SK-N-SH treated with all-trans-retinoic acid at 6 μM for 48 hours (cell line): ENCODE data around the gene AKR1B15.
A peak's percentile ranks its signal among the peaks of the same experiment; 100 is the strongest.
"Not testable (repeated sequence)": the region's sequence is repeated elsewhere in the genome, so short reads cannot be mapped to it uniquely, and the experiment has no call there.

ENCODE experiments used
- ATAC-seq: fragments of 200-7000 bp; cut with Tn5 transposase; 3 replicates; pipeline ENCODE4 v1.9.1; 2020; ENCODE audit warnings: mild to moderate bottlenecking, moderate library complexity
- ARNTL ChIP-seq: fragments of 450-650 bp; formaldehyde crosslinking; IDR thresholded peaks from 2 replicates; pipeline ENCODE4 v1.5.0; 2020; ENCODE audit warnings: low read depth, mild to moderate bottlenecking, moderate library complexity, borderline replicate concordance
- BACH2 ChIP-seq: fragments of 250-450 bp; sonication (Bioruptor Pico); IDR thresholded peaks from 2 replicates; pipeline ENCODE4 v1.9.0; 2021; ENCODE audit warnings: mild to moderate bottlenecking, borderline replicate concordance
- CSDC2 ChIP-seq: fragments of 250-450 bp; sonication (Bioruptor Pico); IDR thresholded peaks from 2 replicates; pipeline ENCODE4 v1.5.0; 2020; ENCODE audit warnings: mild to moderate bottlenecking, moderate library complexity
- ESRRG ChIP-seq: fragments of 250-450 bp; sonication (Bioruptor Pico); IDR thresholded peaks from 2 replicates; pipeline ENCODE4 v1.6.1; 2021; ENCODE audit warnings: mild to moderate bottlenecking
- GLIS3 ChIP-seq: fragments of 250-450 bp; sonication (Bioruptor Pico); IDR thresholded peaks from 2 replicates; pipeline ENCODE4 v1.5.0; 2020; ENCODE audit warnings: mild to moderate bottlenecking, moderate library complexity
- ISL1 ChIP-seq: fragments of 250-450 bp; sonication (Bioruptor Pico); IDR thresholded peaks from 2 replicates; pipeline ENCODE4 v2.1.2; 2022; ENCODE audit warnings: mild to moderate bottlenecking, moderate library complexity
- OSR1 ChIP-seq: fragments of 250-450 bp; sonication (Bioruptor Pico); IDR thresholded peaks from 2 replicates; pipeline ENCODE4 v1.8.0; 2022; ENCODE audit warnings: moderate library complexity, mild to moderate bottlenecking, inconsistent platforms
- PPARA ChIP-seq: fragments of 250-450 bp; sonication (Bioruptor Pico); IDR thresholded peaks from 2 replicates; pipeline ENCODE4 v1.5.0; 2020; ENCODE audit warnings: mild to moderate bottlenecking, borderline replicate concordance
- RARB ChIP-seq: fragments of 250-450 bp; sonication (Bioruptor Pico); IDR thresholded peaks from 2 replicates; pipeline ENCODE4 v1.8.0; 2021; ENCODE audit warnings: mild to moderate bottlenecking, moderate library complexity
- SNAI2 ChIP-seq: fragments of 250-450 bp; sonication (Bioruptor Pico); IDR thresholded peaks from 2 replicates; pipeline ENCODE4 v1.5.0; 2020; ENCODE audit warnings: mild to moderate bottlenecking, moderate library complexity
- TOX ChIP-seq: fragments of 250-450 bp; sonication (Bioruptor Pico); IDR thresholded peaks from 2 replicates; pipeline ENCODE4 v1.8.0; 2021; ENCODE audit warnings: mild to moderate bottlenecking, moderate library complexity, borderline replicate concordance
- ZFP3 ChIP-seq: fragments of 250-450 bp; sonication (Bioruptor Pico); IDR thresholded peaks from 2 replicates; pipeline ENCODE4 v1.5.0; 2020; ENCODE audit warnings: mild to moderate bottlenecking, moderate library complexity
- ZNF70 ChIP-seq: fragments of 450-650 bp; formaldehyde crosslinking; IDR thresholded peaks from 2 replicates; pipeline ENCODE4 v1.5.0; 2020; ENCODE audit warnings: mild to moderate bottlenecking, moderate library complexity
- ZNF8 ChIP-seq: fragments of 450-650 bp; formaldehyde crosslinking; IDR thresholded peaks from 2 replicates; pipeline ENCODE4 v1.5.0; 2020; ENCODE audit warnings: mild to moderate bottlenecking, moderate library complexity
- TF ChIP-seq, protein P1 (sequence below): fragments of 250-450 bp; sonication (Bioruptor Pico); IDR thresholded peaks from 2 replicates; pipeline ENCODE4 v1.5.1; 2021; ENCODE audit warnings: mild to moderate bottlenecking, moderate library complexity
- TF ChIP-seq, protein P2 (sequence below): fragments of 250-450 bp; sonication (Bioruptor Pico); IDR thresholded peaks from 2 replicates; pipeline ENCODE4 v1.8.0; 2020; ENCODE audit warnings: mild to moderate bottlenecking, moderate library complexity, borderline replicate concordance
- TF ChIP-seq, protein P3 (sequence below): fragments of 250-450 bp; sonication (Bioruptor Pico); IDR thresholded peaks from 2 replicates; pipeline ENCODE4 v1.8.0; 2021; ENCODE audit warnings: low read depth, mild to moderate bottlenecking, moderate library complexity, borderline replicate concordance
- TF ChIP-seq, protein P4 (sequence below): fragments of 250-450 bp; sonication (Bioruptor Pico); IDR thresholded peaks from 2 replicates; pipeline ENCODE4 v1.5.0; 2020; ENCODE audit warnings: mild to moderate bottlenecking, moderate library complexity
- TF ChIP-seq, protein P5 (sequence below): fragments of 250-450 bp; sonication (Bioruptor Pico); IDR thresholded peaks from 2 replicates; pipeline ENCODE4 v1.5.1; 2020; ENCODE audit warnings: low read depth, mild to moderate bottlenecking, moderate library complexity

Gene AKR1B15

DNA sequence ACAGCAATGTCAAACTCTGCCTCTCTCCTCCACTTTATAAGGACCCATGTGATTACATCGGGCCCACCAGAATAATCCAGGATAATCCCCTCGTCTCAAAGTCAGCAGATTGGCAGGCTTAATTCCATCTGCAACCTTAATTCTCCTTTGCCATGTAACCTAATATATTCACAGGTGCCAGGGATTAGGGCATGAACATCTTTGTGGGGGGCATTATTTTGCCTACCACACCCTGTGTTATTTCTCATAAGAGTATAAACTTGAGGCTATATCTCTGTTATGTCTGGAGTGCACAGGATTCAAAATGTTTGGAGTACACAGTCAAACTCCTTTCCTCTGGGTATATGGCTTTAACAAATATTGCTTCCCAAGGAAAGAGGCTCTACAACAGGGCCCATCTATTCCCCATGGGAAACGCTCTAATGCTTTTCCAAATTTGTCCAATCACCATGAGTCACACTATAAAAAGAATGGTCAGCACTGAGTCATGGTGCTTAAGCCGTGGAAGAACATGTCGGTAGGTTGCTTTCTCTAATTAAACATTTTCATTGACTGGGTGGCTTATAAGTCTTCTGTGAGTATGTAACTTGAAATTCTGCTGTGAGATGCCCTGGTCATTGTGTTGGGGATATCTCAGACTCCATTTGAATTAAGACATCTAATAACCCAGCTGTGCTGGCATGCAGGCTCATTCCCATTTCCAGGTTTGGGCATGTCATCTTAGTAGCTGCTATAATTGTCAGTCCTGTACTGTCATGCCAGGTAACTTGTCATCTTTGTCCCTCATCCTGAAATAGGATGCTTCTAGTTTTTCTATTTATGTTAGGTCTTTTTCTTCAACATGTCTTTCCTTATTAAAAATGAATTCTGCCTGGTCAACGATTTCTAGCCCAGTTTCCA, 33.1 kb upstream of the AKR1B15 start:
- ATAC-seq = peak; percentile 37; the same call in 1 of the 3 replicates
- TF ChIP-seq GLIS3 (CRISPR knock-in tag) = no peak
- TF ChIP-seq ZNF8 = no peak
- TF ChIP-seq ISL1 (CRISPR knock-in tag) = peak; percentile 16; the same call in 1 of the 2 replicates
- no peak for TF ChIP-seq ESRRG (CRISPR knock-in tag)
- TF ChIP-seq, all 23 proteins: peak for 1

DNA sequence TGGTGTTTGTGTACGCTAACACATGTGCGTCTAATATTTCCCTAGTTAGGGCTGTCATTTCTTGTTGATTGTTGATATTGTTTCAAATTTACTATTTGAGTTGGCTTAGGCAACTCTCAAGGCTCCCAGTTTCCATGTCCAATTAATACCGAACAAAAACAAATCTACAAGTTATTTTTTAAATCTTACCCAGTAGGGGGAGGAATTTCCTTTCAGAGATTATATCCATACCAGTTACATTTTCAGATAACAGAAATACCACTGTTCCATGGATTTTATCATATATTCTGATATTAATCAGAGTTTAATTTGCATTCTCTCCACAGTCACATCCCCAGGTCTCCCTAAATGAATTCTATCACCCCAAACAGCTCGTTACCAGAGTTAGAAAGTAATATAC, 28.8 kb upstream of the AKR1B15 start:
- 0 out of 3 replicates have a peak, but pooled peaks have one; percentile 30 for ATAC-seq
- TF ChIP-seq, protein P1, sequence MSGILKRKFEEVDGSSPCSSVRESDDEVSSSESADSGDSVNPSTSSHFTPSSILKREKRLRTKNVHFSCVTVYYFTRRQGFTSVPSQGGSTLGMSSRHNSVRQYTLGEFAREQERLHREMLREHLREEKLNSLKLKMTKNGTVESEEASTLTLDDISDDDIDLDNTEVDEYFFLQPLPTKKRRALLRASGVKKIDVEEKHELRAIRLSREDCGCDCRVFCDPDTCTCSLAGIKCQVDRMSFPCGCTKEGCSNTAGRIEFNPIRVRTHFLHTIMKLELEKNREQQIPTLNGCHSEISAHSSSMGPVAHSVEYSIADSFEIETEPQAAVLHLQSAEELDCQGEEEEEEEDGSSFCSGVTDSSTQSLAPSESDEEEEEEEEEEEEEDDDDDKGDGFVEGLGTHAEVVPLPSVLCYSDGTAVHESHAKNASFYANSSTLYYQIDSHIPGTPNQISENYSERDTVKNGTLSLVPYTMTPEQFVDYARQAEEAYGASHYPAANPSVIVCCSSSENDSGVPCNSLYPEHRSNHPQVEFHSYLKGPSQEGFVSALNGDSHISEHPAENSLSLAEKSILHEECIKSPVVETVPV (CRISPR knock-in tag) = no peak
- no peak for TF ChIP-seq ESRRG (CRISPR knock-in tag)
- TF ChIP-seq GLIS3 (CRISPR knock-in tag) = no peak
- TF ChIP-seq, protein P2, sequence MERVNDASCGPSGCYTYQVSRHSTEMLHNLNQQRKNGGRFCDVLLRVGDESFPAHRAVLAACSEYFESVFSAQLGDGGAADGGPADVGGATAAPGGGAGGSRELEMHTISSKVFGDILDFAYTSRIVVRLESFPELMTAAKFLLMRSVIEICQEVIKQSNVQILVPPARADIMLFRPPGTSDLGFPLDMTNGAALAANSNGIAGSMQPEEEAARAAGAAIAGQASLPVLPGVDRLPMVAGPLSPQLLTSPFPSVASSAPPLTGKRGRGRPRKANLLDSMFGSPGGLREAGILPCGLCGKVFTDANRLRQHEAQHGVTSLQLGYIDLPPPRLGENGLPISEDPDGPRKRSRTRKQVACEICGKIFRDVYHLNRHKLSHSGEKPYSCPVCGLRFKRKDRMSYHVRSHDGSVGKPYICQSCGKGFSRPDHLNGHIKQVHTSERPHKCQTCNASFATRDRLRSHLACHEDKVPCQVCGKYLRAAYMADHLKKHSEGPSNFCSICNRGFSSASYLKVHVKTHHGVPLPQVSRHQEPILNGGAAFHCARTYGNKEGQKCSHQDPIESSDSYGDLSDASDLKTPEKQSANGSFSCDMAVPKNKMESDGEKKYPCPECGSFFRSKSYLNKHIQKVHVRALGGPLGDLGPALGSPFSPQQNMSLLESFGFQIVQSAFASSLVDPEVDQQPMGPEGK (CRISPR knock-in tag) = no peak
- TF ChIP-seq BACH2 (CRISPR knock-in tag) = no peak
- TF ChIP-seq, protein P3, sequence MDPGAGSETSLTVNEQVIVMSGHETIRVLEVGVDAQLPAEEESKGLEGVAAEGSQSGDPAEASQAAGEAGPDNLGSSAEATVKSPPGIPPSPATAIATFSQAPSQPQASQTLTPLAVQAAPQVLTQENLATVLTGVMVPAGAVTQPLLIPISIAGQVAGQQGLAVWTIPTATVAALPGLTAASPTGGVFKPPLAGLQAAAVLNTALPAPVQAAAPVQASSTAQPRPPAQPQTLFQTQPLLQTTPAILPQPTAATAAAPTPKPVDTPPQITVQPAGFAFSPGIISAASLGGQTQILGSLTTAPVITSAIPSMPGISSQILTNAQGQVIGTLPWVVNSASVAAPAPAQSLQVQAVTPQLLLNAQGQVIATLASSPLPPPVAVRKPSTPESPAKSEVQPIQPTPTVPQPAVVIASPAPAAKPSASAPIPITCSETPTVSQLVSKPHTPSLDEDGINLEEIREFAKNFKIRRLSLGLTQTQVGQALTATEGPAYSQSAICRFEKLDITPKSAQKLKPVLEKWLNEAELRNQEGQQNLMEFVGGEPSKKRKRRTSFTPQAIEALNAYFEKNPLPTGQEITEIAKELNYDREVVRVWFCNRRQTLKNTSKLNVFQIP = no peak
- no peak for TF ChIP-seq ZNF8
- no peak for TF ChIP-seq SNAI2 (CRISPR knock-in tag)
- TF ChIP-seq ARNTL = no peak
- TF ChIP-seq RARB (CRISPR knock-in tag) = no peak
- no peak for TF ChIP-seq ZFP3 (CRISPR knock-in tag)

DNA sequence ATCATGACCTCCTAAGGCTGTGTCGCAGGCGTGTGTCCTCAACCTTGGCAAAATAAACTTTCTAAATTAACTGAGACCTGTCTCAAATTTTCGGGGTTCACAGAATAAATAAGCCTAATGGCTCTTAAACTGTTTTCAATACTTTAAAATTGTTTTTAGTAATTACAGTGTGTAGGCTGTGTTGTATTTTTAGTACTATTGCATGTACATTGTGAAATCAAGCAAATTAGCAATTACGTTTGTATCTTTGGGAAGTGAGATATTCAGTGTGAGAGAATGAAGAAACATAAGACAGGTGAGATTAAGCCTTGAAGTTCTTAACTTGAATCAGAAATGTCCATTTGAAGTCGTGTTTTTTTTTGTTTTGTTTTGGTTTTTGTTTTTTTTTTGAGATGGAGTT, 26.3 kb upstream of the AKR1B15 start:
- TF ChIP-seq, protein P4, sequence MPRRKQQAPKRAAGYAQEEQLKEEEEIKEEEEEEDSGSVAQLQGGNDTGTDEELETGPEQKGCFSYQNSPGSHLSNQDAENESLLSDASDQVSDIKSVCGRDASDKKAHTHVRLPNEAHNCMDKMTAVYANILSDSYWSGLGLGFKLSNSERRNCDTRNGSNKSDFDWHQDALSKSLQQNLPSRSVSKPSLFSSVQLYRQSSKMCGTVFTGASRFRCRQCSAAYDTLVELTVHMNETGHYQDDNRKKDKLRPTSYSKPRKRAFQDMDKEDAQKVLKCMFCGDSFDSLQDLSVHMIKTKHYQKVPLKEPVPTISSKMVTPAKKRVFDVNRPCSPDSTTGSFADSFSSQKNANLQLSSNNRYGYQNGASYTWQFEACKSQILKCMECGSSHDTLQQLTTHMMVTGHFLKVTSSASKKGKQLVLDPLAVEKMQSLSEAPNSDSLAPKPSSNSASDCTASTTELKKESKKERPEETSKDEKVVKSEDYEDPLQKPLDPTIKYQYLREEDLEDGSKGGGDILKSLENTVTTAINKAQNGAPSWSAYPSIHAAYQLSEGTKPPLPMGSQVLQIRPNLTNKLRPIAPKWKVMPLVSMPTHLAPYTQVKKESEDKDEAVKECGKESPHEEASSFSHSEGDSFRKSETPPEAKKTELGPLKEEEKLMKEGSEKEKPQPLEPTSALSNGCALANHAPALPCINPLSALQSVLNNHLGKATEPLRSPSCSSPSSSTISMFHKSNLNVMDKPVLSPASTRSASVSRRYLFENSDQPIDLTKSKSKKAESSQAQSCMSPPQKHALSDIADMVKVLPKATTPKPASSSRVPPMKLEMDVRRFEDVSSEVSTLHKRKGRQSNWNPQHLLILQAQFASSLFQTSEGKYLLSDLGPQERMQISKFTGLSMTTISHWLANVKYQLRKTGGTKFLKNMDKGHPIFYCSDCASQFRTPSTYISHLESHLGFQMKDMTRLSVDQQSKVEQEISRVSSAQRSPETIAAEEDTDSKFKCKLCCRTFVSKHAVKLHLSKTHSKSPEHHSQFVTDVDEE (CRISPR knock-in tag) = no peak
- no peak for TF ChIP-seq ZNF8
- TF ChIP-seq PPARA (CRISPR knock-in tag) = no peak
- TF ChIP-seq ARNTL = no peak
- TF ChIP-seq TOX (CRISPR knock-in tag) = no peak
- TF ChIP-seq, protein P2 (CRISPR knock-in tag) = no peak
- TF ChIP-seq ZNF70 (CRISPR knock-in tag) = no peak
- TF ChIP-seq ESRRG (CRISPR knock-in tag) = no peak
- no peak for TF ChIP-seq CSDC2
- TF ChIP-seq OSR1 (CRISPR knock-in tag) = no peak
- TF ChIP-seq, protein P3 = no peak
- TF ChIP-seq, protein P5, sequence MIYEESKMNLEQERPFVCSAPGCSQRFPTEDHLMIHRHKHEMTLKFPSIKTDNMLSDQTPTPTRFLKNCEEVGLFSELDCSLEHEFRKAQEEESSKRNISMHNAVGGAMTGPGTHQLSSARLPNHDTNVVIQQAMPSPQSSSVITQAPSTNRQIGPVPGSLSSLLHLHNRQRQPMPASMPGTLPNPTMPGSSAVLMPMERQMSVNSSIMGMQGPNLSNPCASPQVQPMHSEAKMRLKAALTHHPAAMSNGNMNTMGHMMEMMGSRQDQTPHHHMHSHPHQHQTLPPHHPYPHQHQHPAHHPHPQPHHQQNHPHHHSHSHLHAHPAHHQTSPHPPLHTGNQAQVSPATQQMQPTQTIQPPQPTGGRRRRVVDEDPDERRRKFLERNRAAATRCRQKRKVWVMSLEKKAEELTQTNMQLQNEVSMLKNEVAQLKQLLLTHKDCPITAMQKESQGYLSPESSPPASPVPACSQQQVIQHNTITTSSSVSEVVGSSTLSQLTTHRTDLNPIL = no peak
- ATAC-seq = no peak

DNA sequence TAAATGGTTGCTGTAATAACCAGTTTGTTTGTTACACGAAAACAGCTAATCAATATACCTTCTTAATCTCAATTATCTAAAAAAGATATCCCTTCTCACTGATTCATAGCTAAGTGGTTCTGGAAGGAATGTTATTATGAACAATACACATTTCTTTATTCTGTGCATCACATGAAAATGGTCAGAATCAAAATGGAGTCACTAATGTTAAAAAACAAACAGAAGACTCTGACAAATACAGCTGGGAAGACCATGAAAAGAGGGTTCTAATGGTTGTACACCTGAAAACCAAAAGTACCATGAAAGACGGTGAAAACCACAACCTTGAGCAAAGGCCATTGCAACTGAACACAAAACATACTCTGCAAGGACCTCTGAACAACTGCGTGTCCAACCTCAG, 23.5 kb upstream of the AKR1B15 start:
- not testable (repeated sequence) for ATAC-seq

DNA sequence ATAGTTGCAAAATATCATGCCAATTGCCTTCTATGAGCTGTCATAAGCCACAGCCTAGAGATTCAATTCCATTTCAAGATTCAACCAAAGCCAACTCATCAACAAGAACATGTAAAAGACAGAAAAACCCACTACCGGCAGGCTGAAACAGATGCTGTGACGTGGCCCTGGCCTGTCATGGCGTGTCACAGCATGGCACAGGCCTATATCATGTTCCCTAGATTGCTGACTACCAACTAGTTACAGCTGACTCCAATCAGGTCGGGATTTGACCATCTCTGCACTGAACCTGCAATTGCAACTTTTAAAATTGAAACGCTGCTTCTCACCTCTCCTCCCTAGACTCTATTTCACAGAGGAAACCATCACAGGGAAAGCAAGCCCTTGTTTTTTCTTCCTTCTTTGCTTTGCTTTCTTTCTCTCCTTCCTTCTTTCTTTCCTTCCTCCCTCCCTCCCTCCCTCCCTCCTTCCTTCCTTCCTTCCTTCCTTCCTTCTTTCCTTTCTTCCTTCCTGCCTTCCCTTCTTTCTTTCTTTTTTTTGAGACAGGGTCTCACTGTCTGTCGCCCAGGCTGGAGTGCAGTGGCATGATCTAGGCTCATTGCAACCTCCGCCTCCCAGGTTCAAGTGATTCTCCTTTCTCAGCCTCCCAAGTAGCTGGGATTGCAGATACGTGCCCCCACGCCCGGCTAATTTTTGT, 22.2 kb upstream of the AKR1B15 start:
- not testable (repeated sequence) for ATAC-seq
